Colonic mucosa (tissue), 4 donors: ENCODE measurements around the gene MOSPD3. TPM values are rescaled to one million over a fixed set of nuclear protein-coding genes. Genes with fewer than 3 reads are reported as not detected.

ENCODE experiments used
- DNase-seq: peaks from one replicate; pipeline ENCODE4 v3.0.0-alpha.2; 2020
- H3K27ac ChIP-seq: fragments of 200-600 bp; one replicate; pipeline ENCODE4 v1.8.0; 2021
- H3K27me3 ChIP-seq: fragments of 200-600 bp; one replicate; pipeline ENCODE4 v1.8.0; 2021
- H3K36me3 ChIP-seq: fragments of 200-600 bp; one replicate; pipeline ENCODE4 v1.8.0; 2021
- H3K4me1 ChIP-seq: fragments of 200-600 bp; one replicate; pipeline ENCODE4 v1.8.0; 2021; ENCODE audit warnings: mild to moderate bottlenecking
- H3K4me3 ChIP-seq: fragments of 200-600 bp; one replicate; pipeline ENCODE4 v1.8.0; 2021
- H3K9ac ChIP-seq, 2 donors: one replicate each; pipeline ENCODE4 v1.7.0; 2013; ENCODE audit warnings: control low read depth in 2 of 2, low read depth in 2 of 2, low read length in 2 of 2
- H3K9me3 ChIP-seq: fragments of 200-600 bp; one replicate; pipeline ENCODE4 v1.8.0; 2021
- intact Hi-C: fragments of 100-400 bp; cut with DNase I; formaldehyde crosslinking; loops from one replicate; pipeline ENCODE4 v1.14.1; 2022
- total RNA-seq, 2 donors: library from RNA; stranded (reverse); fragmentation: NEBNext Ultra II Directional in 1 of 2; extraction: Animal tissue kit (Norgen Biotek cat#: 25700) in 1 of 2; gene quantifications; one replicate each; pipeline ENCODE4 v1.2.1, GENCODE V29; 2021
- TF ChIP-seq, protein P1 (sequence below): fragments of 200-600 bp; IDR thresholded peaks from one replicate; pipeline ENCODE4 v1.8.0; 2022; ENCODE audit warnings: antibody characterized with exemption, mild to moderate bottlenecking
- donor health status: healthy.
- donor health status: DM: no; HTN: no; CAD: no.
- donor health status: DM: no; HTN: no; CAD: no.

The MOSPD3 gene
- total RNA-seq, 2 donors from 2014 or later, result 15.1 to 16.9 TPM

- no peak for DNase-seq
- Histone ChIP-seq H3K27me3 (no peaks in the 10 kb centered on the region), H3K4me1 (peaks cover 7% of the 10 kb centered on the region), H3K9me3 (no peaks in the 10 kb centered on the region), H3K36me3 (peaks cover 13% of the 10 kb centered on the region), H3K9ac (no peak overlapping the region), H3K4me3 (no peak overlapping the region), H3K27ac (no peak overlapping the region)
- intact Hi-C loops, result no loop called here
- TF ChIP-seq, protein P1, sequence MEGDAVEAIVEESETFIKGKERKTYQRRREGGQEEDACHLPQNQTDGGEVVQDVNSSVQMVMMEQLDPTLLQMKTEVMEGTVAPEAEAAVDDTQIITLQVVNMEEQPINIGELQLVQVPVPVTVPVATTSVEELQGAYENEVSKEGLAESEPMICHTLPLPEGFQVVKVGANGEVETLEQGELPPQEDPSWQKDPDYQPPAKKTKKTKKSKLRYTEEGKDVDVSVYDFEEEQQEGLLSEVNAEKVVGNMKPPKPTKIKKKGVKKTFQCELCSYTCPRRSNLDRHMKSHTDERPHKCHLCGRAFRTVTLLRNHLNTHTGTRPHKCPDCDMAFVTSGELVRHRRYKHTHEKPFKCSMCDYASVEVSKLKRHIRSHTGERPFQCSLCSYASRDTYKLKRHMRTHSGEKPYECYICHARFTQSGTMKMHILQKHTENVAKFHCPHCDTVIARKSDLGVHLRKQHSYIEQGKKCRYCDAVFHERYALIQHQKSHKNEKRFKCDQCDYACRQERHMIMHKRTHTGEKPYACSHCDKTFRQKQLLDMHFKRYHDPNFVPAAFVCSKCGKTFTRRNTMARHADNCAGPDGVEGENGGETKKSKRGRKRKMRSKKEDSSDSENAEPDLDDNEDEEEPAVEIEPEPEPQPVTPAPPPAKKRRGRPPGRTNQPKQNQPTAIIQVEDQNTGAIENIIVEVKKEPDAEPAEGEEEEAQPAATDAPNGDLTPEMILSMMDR, result no peak
These were observed 37.8 kb upstream of the MOSPD3 start for GRCh38 chr7:100574362-100575205.

DNA sequence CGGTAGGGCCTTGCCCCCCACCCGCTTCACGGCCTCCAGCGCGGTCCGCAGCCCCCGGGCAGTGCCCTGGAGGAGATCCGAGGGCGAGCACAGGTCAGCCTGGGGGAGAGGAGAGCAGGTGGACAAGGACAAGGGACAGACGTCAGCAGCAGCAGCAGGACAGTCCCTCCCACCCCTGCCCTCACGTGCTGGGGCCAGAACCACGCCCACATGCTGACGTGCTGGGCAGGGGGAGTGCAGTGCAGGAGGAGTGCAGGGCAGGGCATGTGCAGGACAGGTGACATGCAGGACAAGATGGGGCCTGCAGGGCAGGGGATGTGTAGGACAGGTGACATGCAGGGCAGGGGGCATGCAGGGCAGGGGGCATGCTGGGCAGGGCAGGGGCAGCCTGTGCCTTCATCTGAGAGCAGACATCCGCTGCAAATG is 37.1 kb upstream of the MOSPD3 start:
- no peak overlapping the region for H3K27ac ChIP-seq
- DNase-seq, result no peak
- no peak overlapping the region for H3K9ac ChIP-seq
- H3K36me3 ChIP-seq, result peaks cover 13% of the 10 kb centered on the region
- no peaks in the 10 kb centered on the region for H3K9me3 ChIP-seq
- no peak overlapping the region for H3K4me3 ChIP-seq
- peaks cover 2% of the 10 kb centered on the region for H3K4me1 ChIP-seq
- TF ChIP-seq, protein P1, result no peak
- no peaks in the 10 kb centered on the region for H3K27me3 ChIP-seq
- intact Hi-C loops, result no loop called here

DNA sequence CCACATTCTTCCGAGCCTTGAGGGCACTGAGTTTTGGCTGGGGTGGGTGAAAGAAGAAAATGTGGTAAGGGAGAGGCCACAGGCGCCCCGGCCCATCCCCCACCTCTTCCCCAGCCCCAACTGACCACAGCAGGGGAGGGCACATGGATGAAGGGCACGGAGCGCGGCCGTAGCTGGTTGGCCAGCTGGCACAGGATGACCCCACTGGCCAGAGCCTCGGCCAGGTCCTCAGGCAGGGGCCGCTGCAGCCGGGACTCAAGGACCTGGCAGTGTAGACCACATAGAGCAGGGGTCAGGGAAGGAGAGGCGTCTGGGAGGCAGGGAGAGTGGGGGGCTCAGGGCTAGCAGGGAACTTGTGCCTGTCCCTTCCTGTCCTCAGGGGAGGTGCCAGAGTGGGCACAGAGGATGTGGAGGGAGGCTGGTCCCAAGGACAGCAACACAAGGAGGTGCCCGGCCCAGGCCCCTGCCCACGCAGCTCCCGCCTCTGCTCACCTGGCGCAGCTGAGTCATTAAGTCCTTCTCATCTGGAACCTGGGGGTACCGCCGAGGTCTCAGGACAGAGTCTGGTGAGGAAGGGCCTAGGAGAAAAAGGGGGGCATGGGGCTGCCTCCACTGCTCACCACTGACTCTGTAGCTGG is 36.5 kb upstream of the MOSPD3 start:
- Histone ChIP-seq H3K36me3 (peaks cover 13% of the 10 kb centered on the region), H3K27ac (no peak overlapping the region), H3K9me3 (no peaks in the 10 kb centered on the region), H3K4me3 (no peak overlapping the region), H3K4me1 (no peaks in the 10 kb centered on the region), H3K27me3 (no peaks in the 10 kb centered on the region), H3K9ac (no peak overlapping the region)
- no peak for DNase-seq
- intact Hi-C loops, result no loop called here
- TF ChIP-seq, protein P1, result no peak

DNA sequence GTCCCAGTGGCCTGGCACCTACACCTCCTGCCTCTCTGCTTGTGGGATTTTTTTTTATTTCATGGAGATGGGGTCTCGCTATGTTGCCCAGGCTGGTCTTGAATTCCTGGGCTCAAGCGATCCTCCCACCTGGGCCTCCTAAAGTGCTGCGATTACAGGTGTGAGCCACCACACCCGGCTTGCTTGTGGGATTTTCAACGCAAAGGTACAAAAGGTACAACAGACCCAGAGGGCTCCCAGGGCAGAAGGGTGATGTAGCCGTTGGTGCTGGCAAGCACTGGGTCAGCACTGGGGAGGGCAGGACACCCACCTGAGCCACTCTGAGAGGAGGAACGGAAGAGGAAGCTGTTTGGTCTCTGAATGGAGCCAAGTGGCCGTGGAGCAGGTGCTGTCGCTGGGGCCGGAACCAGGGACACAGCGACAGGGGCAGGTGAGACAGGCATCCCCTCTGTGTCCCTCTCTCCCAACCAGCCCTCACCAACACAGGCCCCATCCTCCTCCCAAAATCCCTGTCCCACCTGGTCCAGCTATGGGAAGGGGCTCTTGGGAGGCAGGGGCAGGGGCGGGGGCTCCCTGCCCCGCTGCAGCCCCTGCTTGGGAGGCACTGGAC is 35.9 kb upstream of the MOSPD3 start:
- intact Hi-C loops, result no loop called here
- no peaks in the 10 kb centered on the region for H3K27me3 ChIP-seq
- no peaks in the 10 kb centered on the region for H3K4me1 ChIP-seq
- DNase-seq, result no peak
- no peak overlapping the region for H3K4me3 ChIP-seq
- H3K9ac ChIP-seq, result no peak overlapping the region
- no peaks in the 10 kb centered on the region for H3K9me3 ChIP-seq
- peaks cover 20% of the 10 kb centered on the region for H3K36me3 ChIP-seq
- H3K27ac ChIP-seq, result no peak overlapping the region
- TF ChIP-seq, protein P1, result no peak

DNA sequence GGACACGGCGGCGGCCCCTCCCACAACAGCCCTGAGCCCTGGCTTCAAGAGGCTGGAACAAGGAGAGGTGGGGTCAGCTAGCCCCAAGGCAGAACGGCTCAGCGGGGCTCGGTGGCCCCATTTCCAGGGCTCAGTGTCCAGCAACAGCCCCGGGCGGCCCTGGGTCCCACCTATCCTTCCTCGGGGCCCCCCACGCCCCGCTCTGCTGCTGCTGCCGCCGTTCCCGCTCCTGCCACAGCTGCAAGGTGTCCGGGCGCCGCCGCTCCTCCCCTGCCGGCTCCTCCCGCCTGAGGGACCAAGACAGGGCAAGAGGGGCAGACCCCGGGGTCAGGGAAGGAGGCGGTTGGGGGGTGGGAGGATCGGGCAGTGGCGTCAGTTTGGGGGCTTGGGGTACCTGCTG is 35.2 kb upstream of the MOSPD3 start:
- no peaks in the 10 kb centered on the region for H3K9me3 ChIP-seq
- H3K9ac ChIP-seq, result no peak overlapping the region
- no peak for DNase-seq
- peaks cover 24% of the 10 kb centered on the region for H3K36me3 ChIP-seq
- H3K27me3 ChIP-seq, result no peaks in the 10 kb centered on the region
- TF ChIP-seq, protein P1, result no peak
- intact Hi-C loops, result no loop called here
- no peak overlapping the region for H3K27ac ChIP-seq
- no peak overlapping the region for H3K4me3 ChIP-seq
- no peaks in the 10 kb centered on the region for H3K4me1 ChIP-seq
